A549 (cell line): ENCODE measurements around the gene BPIFB2. TPM values are rescaled to one million over a fixed set of nuclear protein-coding genes. Genes with fewer than 3 reads are reported as not detected.

Experiments used
- ATAC-seq, 2 experiments: fragments of 200-7000 bp in 1 of 2; fragments of >200 bp in 1 of 2; cut with Nextera tagmentation in 1 of 2; cut with Tn5 transposase in 1 of 2; 3 replicates each; pipeline versions ENCODE4 v1.8.0 to v1.9.1; 2018 to 2020; ENCODE audit warnings: mild to moderate bottlenecking in 1 of 2, moderate library complexity in 1 of 2
- CTCF ChIA-PET: fragments of 300-600 bp; sonication (Branson Sonifier 250); formaldehyde crosslinking; extraction: SDS; loops from one replicate; lab custom pipeline; 2021; ENCODE audit warnings: antibody characterized with exemption, inconsistent platforms; lab: Yijun Ruan, JAX
- POLR2A ChIA-PET: fragments of 350-600 bp; formaldehyde crosslinking; extraction: SDS; loops from one replicate; lab custom pipeline; 2021; ENCODE audit warnings: antibody characterized with exemption, inconsistent platforms; lab: Yijun Ruan, JAX
- DNase-seq, 2 experiments: peaks; one replicate each; pipeline versions ENCODE4 v3.0.0 to v3.0.0-alpha.2; 2011 to 2016; ENCODE audit warnings: low read depth in 1 of 2, low spot score in 1 of 2
- FAIRE-seq: peaks from 2 replicates; lab custom pipeline; 2011; peaks lifted over from hg19 to GRCh38; lab: Jason Lieb, UNC
- H3K27ac ChIP-seq, 2 experiments: fragments of >200 bp; sonication (Bioruptor Twin); formaldehyde crosslinking; 3 replicates each; pipeline ENCODE4 v1.5.1; 2016 to 2017
- H3K4me1 ChIP-seq: fragments of >200 bp; sonication (Bioruptor Twin); formaldehyde crosslinking; 3 replicates; pipeline ENCODE4 v1.6.1; 2016
- H3K4me2 ChIP-seq: fragments of >200 bp; sonication (Bioruptor Twin); formaldehyde crosslinking; 3 replicates; pipeline ENCODE4 v1.6.1; 2016
- H3K4me3 ChIP-seq: fragments of >200 bp; sonication (Bioruptor Twin); formaldehyde crosslinking; 3 replicates; pipeline ENCODE4 v1.5.1; 2016
- H3K9me3 ChIP-seq: fragments of >200 bp; sonication (Bioruptor Twin); formaldehyde crosslinking; 3 replicates; pipeline ENCODE4 v1.6.1; 2016
- ATOH8 ChIP-seq: fragments of 250-450 bp; sonication (Bioruptor Pico); IDR thresholded peaks from 2 replicates; pipeline ENCODE4 v1.5.0; 2020; ENCODE audit warnings: low read depth, mild to moderate bottlenecking, moderate library complexity
- BHLHE40 ChIP-seq: IDR thresholded peaks from 2 replicates; pipeline ENCODE4 v1.6.1; 2012; ENCODE audit warnings: low read depth, low read length, inconsistent platforms
- CBX8 ChIP-seq: fragments of 200-600 bp; sonication (generic); IDR thresholded peaks from 2 replicates; pipeline ENCODE4 v1.6.1; 2016
- CHD2 ChIP-seq: fragments of 150-350 bp; IDR thresholded peaks from 2 replicates; pipeline ENCODE4 v1.6.1; 2014; ENCODE audit warnings: low read length; ENCODE audit not compliant: partially characterized antibody
- CHD4 ChIP-seq: fragments of 200-600 bp; sonication (generic); IDR thresholded peaks from 2 replicates; pipeline ENCODE4 v1.6.1; 2016; ENCODE audit warnings: antibody characterized with exemption, mild to moderate bottlenecking, borderline replicate concordance
- HDAC2 ChIP-seq: fragments of 200-600 bp; sonication (generic); IDR thresholded peaks from 2 replicates; pipeline ENCODE4 v1.6.1; 2016
- HES2 ChIP-seq: fragments of >200 bp; sonication (Bioruptor Twin); formaldehyde crosslinking; IDR thresholded peaks from 2 replicates; pipeline ENCODE4 v1.6.1; 2016
- HEYL ChIP-seq: fragments of 250-450 bp; sonication (Bioruptor Pico); IDR thresholded peaks from 2 replicates; pipeline ENCODE4 v1.8.0; 2021; ENCODE audit warnings: mild to moderate bottlenecking, moderate library complexity
- HOXA7 ChIP-seq: fragments of 250-450 bp; sonication (Bioruptor Pico); IDR thresholded peaks from 2 replicates; pipeline ENCODE4 v1.5.0; 2020; ENCODE audit warnings: mild to moderate bottlenecking, moderate library complexity
- HOXB13 ChIP-seq: fragments of 250-450 bp; sonication (Bioruptor Pico); IDR thresholded peaks from 2 replicates; pipeline ENCODE4 v1.5.0; 2020; ENCODE audit warnings: low read depth, mild to moderate bottlenecking, moderate library complexity
- HOXB5 ChIP-seq: fragments of 250-450 bp; sonication (Bioruptor Pico); IDR thresholded peaks from 2 replicates; pipeline ENCODE4 v1.5.0; 2020; ENCODE audit warnings: mild to moderate bottlenecking, moderate library complexity
- JUNB ChIP-seq: fragments of >200 bp; sonication (Bioruptor Twin); formaldehyde crosslinking; IDR thresholded peaks from 2 replicates; pipeline ENCODE4 v1.6.1; 2016
- KDM1A ChIP-seq: fragments of 200-600 bp; sonication (generic); IDR thresholded peaks from 2 replicates; pipeline ENCODE4 v1.6.1; 2016; ENCODE audit warnings: low read depth, mild to moderate bottlenecking
- MAFK ChIP-seq: fragments of 450-650 bp; IDR thresholded peaks from 2 replicates; pipeline ENCODE4 v1.6.1; 2014; ENCODE audit not compliant: partially characterized antibody
- MAZ ChIP-seq: fragments of 150-350 bp; IDR thresholded peaks from 2 replicates; pipeline ENCODE4 v1.6.1; 2014; ENCODE audit warnings: antibody characterized with exemption, low read depth, low read length, borderline replicate concordance
- POLR2A ChIP-seq: IDR thresholded peaks from 2 replicates; pipeline ENCODE4 v1.6.1; 2012; ENCODE audit warnings: mild to moderate bottlenecking, low read length
- RAD21 ChIP-seq, 2 experiments: fragments of >200 bp in 1 of 2; sonication (Bioruptor Twin) in 1 of 2; formaldehyde crosslinking in 1 of 2; IDR thresholded peaks in 1 of 2; conservative IDR thresholded peaks in 1 of 2; 2 replicates in 1 of 2; 3 replicates in 1 of 2; pipeline ENCODE4 v1.6.1; 2012 to 2018; ENCODE audit warnings: inconsistent platforms in 1 of 2
- REST ChIP-seq: fragments of 200-600 bp; sonication (generic); IDR thresholded peaks from 2 replicates; pipeline ENCODE4 v1.6.1; 2016; ENCODE audit warnings: antibody characterized with exemption, mild to moderate bottlenecking, moderate library complexity
- SMC3 ChIP-seq: fragments of >200 bp; sonication (Bioruptor Twin); formaldehyde crosslinking; IDR thresholded peaks from 3 replicates; pipeline ENCODE4 v1.6.1; 2018; ENCODE audit warnings: inconsistent platforms
- TFCP2L1 ChIP-seq: fragments of 250-450 bp; sonication (Bioruptor Pico); IDR thresholded peaks from 2 replicates; pipeline ENCODE4 v1.5.0; 2021; ENCODE audit warnings: mild to moderate bottlenecking
- ZNF302 ChIP-seq: fragments of 250-450 bp; sonication (Bioruptor Pico); IDR thresholded peaks from 2 replicates; pipeline ENCODE4 v1.9.0; 2021; ENCODE audit warnings: inconsistent platforms, mild to moderate bottlenecking, moderate library complexity
- ZSCAN20 ChIP-seq: fragments of 250-450 bp; sonication (Bioruptor Pico); IDR thresholded peaks from 2 replicates; pipeline ENCODE4 v1.8.0; 2022; ENCODE audit warnings: mild to moderate bottlenecking, moderate library complexity
- WGBS: methylation state at CpG from one replicate; pipeline ENCODE4 v1.1.6; 2017; ENCODE audit errors: missing lambda C conversion rate; 5-methylcytosine and 5-hydroxymethylcytosine counted together
- polyA plus RNA-seq, 4 experiments: library from polyadenylated mRNA; depleted of rRNA in 3 of 4; stranded (reverse); fragments of >200 nt; fragmentation: RNase III in 1 of 4; extraction: RNeasy Plus Mini Kit Qiagen cat#74134 plus additional on column Dnase treatment in 1 of 4; gene quantifications; 2 replicates in 3 of 4; 3 replicates in 1 of 4; pipeline ENCODE4 v1.2.3, GENCODE V29; 2011 to 2017
- TF ChIP-seq, protein P1 (sequence below): fragments of >200 bp; sonication (Bioruptor Twin); formaldehyde crosslinking; IDR thresholded peaks from 3 replicates; pipeline ENCODE4 v1.6.1; 2016
- TF ChIP-seq, protein P2 (sequence below): fragments of >200 bp; sonication (Bioruptor Twin); formaldehyde crosslinking; IDR thresholded peaks from 3 replicates; pipeline ENCODE4 v1.5.1; 2016

Gene BPIFB2
- polyA plus RNA-seq, 2 of the 4 experiments (the other 2 are of a cell fraction), result not detected

DNA sequence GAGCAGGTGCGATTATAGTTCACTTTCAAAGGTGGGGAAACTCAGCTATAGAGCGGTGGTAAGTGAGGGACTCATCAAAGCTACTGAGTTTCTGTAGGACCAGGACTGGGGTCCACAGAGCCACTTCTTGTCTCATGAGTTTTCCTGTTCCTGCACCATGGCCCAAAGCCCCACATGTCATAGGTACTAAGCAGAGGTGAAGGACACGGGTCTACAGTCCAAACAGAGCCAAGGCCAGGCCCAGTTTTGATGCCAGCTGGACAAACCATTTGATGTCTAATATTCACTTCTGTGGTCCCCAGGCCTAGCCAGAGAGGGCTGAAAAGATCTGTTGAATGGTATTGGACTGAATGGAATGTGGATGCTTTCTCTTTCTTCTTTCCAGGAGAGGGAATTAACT, 34.9 kb downstream of the BPIFB2 start:
- H3K9me3 ChIP-seq, result no peaks in the 10 kb centered on the region
- no peak for FAIRE-seq
- TF ChIP-seq HOXB5 (no peak), HES2 (no peak), HOXA7 (CRISPR knock-in tag) (no peak), POLR2A (no peak), ATOH8 (no peak), TFCP2L1 (CRISPR knock-in tag) (no peak), CBX8 (no peak), REST (no peak), CHD2 (no peak), HDAC2 (no peak), JUNB (no peak), ZSCAN20 (CRISPR knock-in tag) (no peak), MAZ (no peak), HOXB13 (no peak), MAFK (no peak)
- TF ChIP-seq, protein P1, sequence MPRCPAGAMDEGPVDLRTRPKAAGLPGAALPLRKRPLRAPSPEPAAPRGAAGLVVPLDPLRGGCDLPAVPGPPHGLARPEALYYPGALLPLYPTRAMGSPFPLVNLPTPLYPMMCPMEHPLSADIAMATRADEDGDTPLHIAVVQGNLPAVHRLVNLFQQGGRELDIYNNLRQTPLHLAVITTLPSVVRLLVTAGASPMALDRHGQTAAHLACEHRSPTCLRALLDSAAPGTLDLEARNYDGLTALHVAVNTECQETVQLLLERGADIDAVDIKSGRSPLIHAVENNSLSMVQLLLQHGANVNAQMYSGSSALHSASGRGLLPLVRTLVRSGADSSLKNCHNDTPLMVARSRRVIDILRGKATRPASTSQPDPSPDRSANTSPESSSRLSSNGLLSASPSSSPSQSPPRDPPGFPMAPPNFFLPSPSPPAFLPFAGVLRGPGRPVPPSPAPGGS, result no peak
- TF ChIP-seq, all 56 proteins: peak for 0
- DNase-seq, result no peak
- ChIA-PET CTCF (interaction anchor here (1.0 to 1.5 kb wide), 5 partner anchors 8 to 58 kb away, joined by 3 to 5 read pairs (median 3); partner anchors contain the start of gene SUN5), POLR2A (no interaction called here)
- no peaks in the 10 kb centered on the region for H3K4me1 ChIP-seq
- no peak for ATAC-seq
- H3K27ac ChIP-seq, result no peak overlapping the region
- no peak overlapping the region for H3K4me2 ChIP-seq
- 44% methylated on average over 3 of the region's 3 CpGs for WGBS
- H3K4me3 ChIP-seq, result no peak overlapping the region

- TF ChIP-seq CHD4 (no peak), BHLHE40 (no peak)
- Histone ChIP-seq H3K4me2 (no peak overlapping the region), H3K27ac (no peak overlapping the region), H3K9me3 (no peaks in the 10 kb centered on the region), H3K4me3 (no peak overlapping the region), H3K4me1 (no peaks in the 10 kb centered on the region)
- no peak for DNase-seq
- 48% methylated on average over 2 of the region's 2 CpGs for WGBS
- CTCF ChIA-PET, result interaction anchor here (1.0 to 1.4 kb wide), 4 partner anchors 8 to 141 kb away, joined by 3 to 4 read pairs (median 3); no protein-coding TSS in a partner anchor
- ATAC-seq, result no peak
- POLR2A ChIA-PET, result no interaction called here
- no peak for FAIRE-seq
Observed at GRCh38 chr20:33042983-33043730, 35.7 kb downstream of the BPIFB2 start.

- ChIA-PET POLR2A (no interaction called here), CTCF (interaction anchor here (1.0 to 1.4 kb wide), 2 partner anchors 18 to 142 kb away, joined by 3 to 4 read pairs; no protein-coding TSS in a partner anchor)
- WGBS, result 0% methylated on average over 1 of the region's 1 CpG
- no peak overlapping the region for H3K4me3 ChIP-seq
- no peaks in the 10 kb centered on the region for H3K4me1 ChIP-seq
- no peak for FAIRE-seq
- H3K9me3 ChIP-seq, result no peaks in the 10 kb centered on the region
- no peak overlapping the region for H3K4me2 ChIP-seq
- ATAC-seq, result no peak
- DNase-seq, result no peak
- H3K27ac ChIP-seq, result no peak overlapping the region
- no peak for TF ChIP-seq HEYL
- no peak for TF ChIP-seq RAD21 (conservative IDR thresholded peaks at IDR 0.05 in 1 of 2, IDR thresholded peaks at IDR 0.05 in 1 of 2)
- TF ChIP-seq ZNF302 (CRISPR knock-in tag), result no peak
- no peak for TF ChIP-seq KDM1A
- TF ChIP-seq HOXA7 (CRISPR knock-in tag), result no peak
- no peak for TF ChIP-seq SMC3
- TF ChIP-seq, protein P2, sequence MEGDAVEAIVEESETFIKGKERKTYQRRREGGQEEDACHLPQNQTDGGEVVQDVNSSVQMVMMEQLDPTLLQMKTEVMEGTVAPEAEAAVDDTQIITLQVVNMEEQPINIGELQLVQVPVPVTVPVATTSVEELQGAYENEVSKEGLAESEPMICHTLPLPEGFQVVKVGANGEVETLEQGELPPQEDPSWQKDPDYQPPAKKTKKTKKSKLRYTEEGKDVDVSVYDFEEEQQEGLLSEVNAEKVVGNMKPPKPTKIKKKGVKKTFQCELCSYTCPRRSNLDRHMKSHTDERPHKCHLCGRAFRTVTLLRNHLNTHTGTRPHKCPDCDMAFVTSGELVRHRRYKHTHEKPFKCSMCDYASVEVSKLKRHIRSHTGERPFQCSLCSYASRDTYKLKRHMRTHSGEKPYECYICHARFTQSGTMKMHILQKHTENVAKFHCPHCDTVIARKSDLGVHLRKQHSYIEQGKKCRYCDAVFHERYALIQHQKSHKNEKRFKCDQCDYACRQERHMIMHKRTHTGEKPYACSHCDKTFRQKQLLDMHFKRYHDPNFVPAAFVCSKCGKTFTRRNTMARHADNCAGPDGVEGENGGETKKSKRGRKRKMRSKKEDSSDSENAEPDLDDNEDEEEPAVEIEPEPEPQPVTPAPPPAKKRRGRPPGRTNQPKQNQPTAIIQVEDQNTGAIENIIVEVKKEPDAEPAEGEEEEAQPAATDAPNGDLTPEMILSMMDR, result no peak
- no peak for TF ChIP-seq HOXB13
- TF ChIP-seq, protein P1, result no peak
- no peak for TF ChIP-seq CHD4
Observed at GRCh38 chr20:33043731-33044181, 36.3 kb downstream of the BPIFB2 start.
